ENCODE data around the gene CATSPERZ. TPM values are rescaled to one million over a fixed set of nuclear protein-coding genes. Genes with fewer than 3 reads are reported as not detected.
"Not testable (repeated sequence)": the region's sequence is repeated elsewhere in the genome, so short reads cannot be mapped to it uniquely, and the experiment has no call there.

CATSPERZ gene
- total RNA-seq, 2 donors from 2014 or later, result 0.55 TPM; not detected in 1

DNA sequence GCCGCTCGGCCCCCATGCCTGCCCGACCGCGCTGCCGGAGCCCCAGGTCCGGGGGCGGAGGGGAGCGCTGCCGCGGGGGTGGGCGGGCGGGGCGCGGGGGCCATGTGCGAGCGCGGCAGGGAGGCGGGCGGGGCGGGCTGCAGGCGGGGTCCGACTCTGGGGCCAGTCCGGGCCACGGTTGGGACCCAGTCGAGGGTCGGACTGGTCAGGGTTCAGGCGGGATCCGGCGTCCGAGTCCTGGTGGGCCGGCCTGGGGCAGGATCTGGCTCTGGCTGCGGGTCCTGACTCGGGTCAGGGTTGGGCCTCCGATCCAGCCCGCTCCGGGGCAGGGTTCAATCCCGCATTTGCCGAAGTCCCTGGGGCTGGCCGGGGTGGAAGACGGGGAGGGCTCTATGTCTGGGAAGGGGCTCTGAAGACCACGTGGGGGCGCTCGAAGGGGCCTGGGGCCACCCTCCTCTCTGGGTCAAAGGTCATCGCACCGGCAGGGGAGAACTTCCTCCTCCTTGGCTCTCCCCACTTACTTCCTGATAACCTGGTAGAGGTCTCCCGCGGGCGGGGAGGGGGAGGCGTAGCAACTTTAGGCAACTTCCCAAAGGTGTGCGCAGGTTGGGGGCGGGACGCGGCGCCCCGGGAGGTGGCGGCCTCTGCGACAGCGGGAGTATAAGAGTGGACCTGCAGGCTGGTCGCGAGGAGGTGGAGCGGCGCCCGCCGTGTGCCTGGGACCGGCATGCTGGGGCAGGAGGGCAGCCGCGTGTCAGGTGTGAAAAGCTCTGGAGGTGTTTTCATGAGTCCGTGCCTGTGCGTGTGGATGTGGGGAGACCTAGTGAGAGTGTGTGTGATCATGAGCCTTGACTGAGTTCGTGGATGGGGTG lies 5.8 kb downstream of the CATSPERZ start:
- Mint-ChIP-seq H3K9me3 (no peaks in the 10 kb centered on the region), H3K27ac (peak overlapping the region; percentile 90 to 97), H3K36me3 (peaks cover 9% of the 10 kb centered on the region in 2 donors)
- ATAC-seq, result peak; percentile 24 to 29
- peak; percentile 73 to 84 for DNase-seq (ENCODE audit: low spot score in 2 of 2)

- DNase-seq (ENCODE audit: low spot score in 2 of 2) (no peak), ATAC-seq (no peak)
- Mint-ChIP-seq H3K27ac (peak overlapping the region; percentile 90 to 97), H3K9me3 (no peaks in the 10 kb centered on the region), H3K36me3 (peaks cover 9% of the 10 kb centered on the region in 2 donors)
Measured at GRCh38 chr11:64306563-64306875, 6.4 kb downstream of the CATSPERZ start.

GRCh38 chr11:64306876-64307622 lies 6.9 kb downstream of the CATSPERZ start:
- DNase-seq (ENCODE audit: low spot score in 2 of 2) (no peak), ATAC-seq (no peak)
- Mint-ChIP-seq H3K27ac (peak overlapping the region; percentile 26 to 90), H3K9me3 (no peaks in the 10 kb centered on the region), H3K36me3 (peaks cover 9% of the 10 kb centered on the region in 2 donors)

GRCh38 chr11:64307795-64308194 lies 7.6 kb downstream of the CATSPERZ start:
- H3K27ac Mint-ChIP-seq, result peak overlapping the region; percentile 26 to 90
- H3K36me3 Mint-ChIP-seq; ATAC-seq; DNase-seq (ENCODE audit: low spot score in 2 of 2); H3K9me3 Mint-ChIP-seq: not testable (repeated sequence)

GRCh38 chr11:64312947-64313346 lies 12.8 kb downstream of the CATSPERZ start:
- Mint-ChIP-seq H3K27ac (peak overlapping the region; percentile 89 to 97), H3K9me3 (no peaks in the 10 kb centered on the region), H3K36me3 (peaks cover 14 to 16% of the 10 kb centered on the region in 2 donors)
- ATAC-seq, result no peak
- DNase-seq (ENCODE audit: low spot score in 2 of 2), result no peak

- peak overlapping the region; percentile 89 to 97 for H3K27ac Mint-ChIP-seq
- H3K36me3 Mint-ChIP-seq, result peaks cover 19 to 20% of the 10 kb centered on the region in 2 donors
- no peak for DNase-seq (ENCODE audit: low spot score in 2 of 2)
- H3K9me3 Mint-ChIP-seq, result no peaks in the 10 kb centered on the region
- ATAC-seq, result no peak
Measured at GRCh38 chr11:64313491-64314145, 13.5 kb downstream of the CATSPERZ start.

- DNase-seq (ENCODE audit: low spot score in 2 of 2), result no peak
- H3K9me3 Mint-ChIP-seq, result no peaks in the 10 kb centered on the region
- peak overlapping the region; percentile 62 to 84 for H3K27ac Mint-ChIP-seq
- peaks cover 19 to 24% of the 10 kb centered on the region in 2 donors for H3K36me3 Mint-ChIP-seq
- ATAC-seq, result no peak
Measured at GRCh38 chr11:64314146-64314804, 14.1 kb downstream of the CATSPERZ start.

DNA sequence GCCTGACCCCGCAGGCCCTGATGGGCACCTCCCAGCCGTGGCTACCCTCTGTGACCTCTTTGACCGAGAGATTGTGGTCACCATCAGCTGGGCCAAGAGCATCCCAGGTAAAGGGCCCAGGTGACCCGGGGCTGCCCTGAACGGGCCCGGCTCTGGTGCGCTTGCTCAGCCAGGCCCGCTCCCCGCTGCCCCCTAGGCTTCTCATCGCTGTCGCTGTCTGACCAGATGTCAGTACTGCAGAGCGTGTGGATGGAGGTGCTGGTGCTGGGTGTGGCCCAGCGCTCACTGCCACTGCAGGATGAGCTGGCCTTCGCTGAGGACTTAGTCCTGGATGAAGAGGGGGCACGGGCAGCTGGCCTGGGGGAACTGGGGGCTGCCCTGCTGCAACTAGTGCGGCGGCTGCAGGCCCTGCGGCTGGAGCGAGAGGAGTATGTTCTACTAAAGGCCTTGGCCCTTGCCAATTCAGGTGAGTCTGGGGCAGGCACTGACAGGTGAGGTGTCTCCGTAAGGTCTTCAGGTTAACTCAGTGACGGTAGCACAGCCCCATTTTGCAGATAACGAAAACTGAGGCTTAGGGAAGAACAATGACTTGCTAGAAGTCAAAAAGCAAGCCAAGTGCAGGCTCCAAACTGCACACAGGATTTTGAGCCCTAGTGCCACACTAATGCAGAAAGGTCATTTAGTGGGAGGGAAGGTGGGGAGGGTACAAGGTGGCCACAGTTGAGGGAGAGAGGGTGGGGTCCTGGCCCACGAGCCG lies 14.8 kb downstream of the CATSPERZ start:
- peak overlapping the region in 1 of 2 donors; percentile 62 for H3K27ac Mint-ChIP-seq
- H3K36me3 Mint-ChIP-seq, result peaks cover 19 to 27% of the 10 kb centered on the region in 2 donors
- ATAC-seq, result no peak
- no peaks in the 10 kb centered on the region for H3K9me3 Mint-ChIP-seq
- DNase-seq (ENCODE audit: low spot score in 2 of 2), result no peak

GRCh38 chr11:64315667-64316526 lies 15.7 kb downstream of the CATSPERZ start:
- peak overlapping the region; percentile 99 for H3K27ac Mint-ChIP-seq
- H3K36me3 Mint-ChIP-seq, result peaks cover 25 to 27% of the 10 kb centered on the region in 2 donors
- not testable (repeated sequence) for ATAC-seq; DNase-seq (ENCODE audit: low spot score in 2 of 2); H3K9me3 Mint-ChIP-seq

DNA sequence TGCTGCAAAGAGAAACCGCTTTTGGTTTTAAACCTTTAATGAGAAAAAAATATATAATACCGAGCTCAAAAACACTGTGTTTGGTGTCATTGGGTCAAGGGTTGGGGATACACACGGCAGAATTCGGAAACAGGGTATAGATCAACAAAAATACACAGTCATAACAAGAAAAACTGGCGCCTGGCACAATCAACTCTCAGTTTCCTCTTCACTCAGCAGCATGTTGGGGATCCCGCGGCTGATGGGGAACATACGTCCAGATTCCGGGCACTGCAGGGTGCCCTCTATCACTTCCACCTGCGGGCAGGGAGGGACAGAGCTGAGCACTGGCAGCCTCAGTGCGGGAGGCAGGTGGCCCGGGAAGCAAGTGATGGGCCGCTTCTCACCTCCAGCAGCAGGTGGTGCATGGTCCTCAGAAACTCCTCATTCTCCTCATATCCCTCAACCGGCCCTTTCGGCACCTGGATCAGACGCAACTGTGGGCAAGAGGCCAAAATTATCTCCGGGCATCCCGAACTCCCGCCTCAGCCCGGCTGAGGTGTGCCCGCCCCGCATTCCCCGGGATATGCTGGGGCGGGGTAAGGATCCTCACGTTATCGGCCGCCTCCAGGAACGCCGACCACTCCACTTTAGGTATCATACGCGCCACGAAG lies 16.6 kb downstream of the CATSPERZ start:
- H3K9me3 Mint-ChIP-seq, result no peaks in the 10 kb centered on the region
- peak; percentile 10 to 17 for ATAC-seq
- DNase-seq (ENCODE audit: low spot score in 2 of 2), result no peak
- H3K27ac Mint-ChIP-seq, result peak overlapping the region; percentile 99
- H3K36me3 Mint-ChIP-seq, result peaks cover 27 to 28% of the 10 kb centered on the region in 2 donors

DNA sequence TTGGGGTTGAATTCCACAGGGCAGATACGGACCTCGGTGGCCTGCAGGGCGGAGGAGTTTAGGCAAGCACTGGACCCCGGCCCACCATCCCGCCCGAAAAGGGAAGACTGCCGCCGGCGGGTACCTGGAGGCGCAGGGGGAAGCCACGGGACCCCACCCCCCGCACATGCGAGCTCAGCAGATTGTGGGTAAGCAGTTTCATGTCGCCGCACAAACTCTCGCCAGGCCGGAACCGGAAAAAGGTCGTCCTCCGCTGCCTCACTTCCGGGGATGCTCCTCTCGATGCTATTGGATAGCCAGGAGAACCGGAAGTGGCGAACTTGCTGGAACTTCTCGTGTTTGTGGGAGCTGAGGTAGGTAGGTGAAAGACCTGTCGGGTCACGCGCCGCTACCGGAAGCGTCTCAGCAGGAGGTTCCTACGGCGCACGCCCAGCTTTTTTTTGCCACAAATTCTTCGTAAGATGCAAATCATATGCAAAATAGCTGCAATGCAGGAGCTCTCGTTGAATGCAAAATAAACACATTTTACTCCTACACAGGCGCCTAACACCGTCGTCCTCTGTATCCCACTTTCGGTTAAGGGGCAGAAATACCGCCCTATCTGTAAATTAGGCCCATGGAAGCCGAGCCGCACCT lies 17.3 kb downstream of the CATSPERZ start, which contains the start of gene TRMT112:
Gene TRMT112, minus strand, starts transcription at position 235 of the 636 bp plus-strand sequence. Its CDS starts 33 bp downstream, at position 202.
- peaks cover 27 to 28% of the 10 kb centered on the region in 2 donors for H3K36me3 Mint-ChIP-seq
- ATAC-seq (peak; percentile 84 to 85), DNase-seq (ENCODE audit: low spot score in 2 of 2) (peak; percentile 91 to 98)
- peak within 1 kb of the TSS; percentile 99 for H3K27ac Mint-ChIP-seq
- H3K9me3 Mint-ChIP-seq, result no peaks in the 10 kb centered on the region

DNA sequence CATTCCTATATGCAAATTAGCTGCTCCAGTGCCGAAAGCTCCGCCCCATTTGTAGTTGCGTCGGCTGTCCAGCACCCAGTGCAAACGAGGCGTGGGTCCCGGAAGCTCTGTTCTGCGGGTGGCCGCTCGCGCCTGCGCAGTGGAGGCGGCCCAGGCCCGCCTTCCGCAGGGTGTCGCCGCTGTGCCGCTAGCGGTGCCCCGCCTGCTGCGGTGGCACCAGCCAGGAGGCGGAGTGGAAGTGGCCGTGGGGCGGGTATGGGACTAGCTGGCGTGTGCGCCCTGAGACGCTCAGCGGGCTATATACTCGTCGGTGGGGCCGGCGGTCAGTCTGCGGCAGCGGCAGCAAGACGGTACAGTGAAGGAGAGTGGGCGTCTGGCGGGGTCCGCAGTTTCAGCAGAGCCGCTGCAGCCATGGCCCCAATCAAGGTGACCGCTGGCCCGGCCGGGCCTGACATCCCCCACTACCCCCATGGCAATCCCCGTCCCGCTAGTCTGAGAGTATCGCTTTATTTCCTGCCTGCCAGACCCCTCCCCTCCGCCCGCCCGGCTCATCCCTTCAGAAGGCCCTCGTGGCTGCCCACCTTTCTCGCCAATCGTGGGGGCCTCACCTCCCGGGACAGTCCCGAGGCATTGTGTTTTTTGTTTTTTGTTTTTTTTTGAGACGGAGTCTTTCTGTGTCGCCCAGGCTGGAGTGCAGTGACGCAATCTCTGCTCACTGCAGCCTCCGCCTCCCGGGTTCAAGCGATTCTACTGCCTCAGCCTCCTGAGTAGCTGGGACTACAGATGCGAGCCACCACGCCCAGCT lies 18.0 kb downstream of the CATSPERZ start, which contains the start of gene PRDX5:
Gene PRDX5, plus strand, starts transcription at position 161 of the 805 bp plus-strand sequence. Its CDS starts 95 bp downstream, at position 256.
- Mint-ChIP-seq H3K27ac (peak within 1 kb of the TSS; percentile 99), H3K36me3 (peaks cover 27 to 28% of the 10 kb centered on the region in 2 donors), H3K9me3 (no peaks in the 10 kb centered on the region)
- DNase-seq (ENCODE audit: low spot score in 2 of 2), result peak; percentile 94 to 98
- ATAC-seq, result peak; percentile 76 to 87
